Tibial nerve (tissue), 4 donors: ENCODE data around the gene FGGY. TPM values are rescaled to one million over a fixed set of nuclear protein-coding genes. Genes with fewer than 3 reads are reported as not detected.
A peak's percentile ranks its signal among the peaks of the same experiment; 100 is the strongest.
"Not testable (repeated sequence)": the region's sequence is repeated elsewhere in the genome, so short reads cannot be mapped to it uniquely, and the experiment has no call there.

Experiments used
- DNase-seq, 2 donors: peaks; one replicate each; pipeline ENCODE4 v3.0.0-alpha.2; 2019; ENCODE audit warnings: low spot score in 2 of 2
- H3K27ac ChIP-seq, 4 donors: fragments of 200-600 bp; sonication (generic) in 3 of 4; one replicate each; pipeline ENCODE4 v1.5.1; 2017 to 2019; ENCODE audit warnings: mild to moderate bottlenecking in 1 of 4
- H3K27me3 ChIP-seq, 2 donors: fragments of 200-600 bp; sonication (generic) in 1 of 2; one replicate each; pipeline versions ENCODE4 v1.5.1 to v1.6.0; 2017 to 2019
- H3K36me3 ChIP-seq, 3 donors: fragments of 200-600 bp; sonication (generic); one replicate each; pipeline ENCODE4 v1.5.1; 2018 to 2019
- H3K4me1 ChIP-seq, 4 donors: fragments of 200-600 bp; sonication (generic) in 3 of 4; one replicate each; pipeline ENCODE4 v1.5.1; 2017 to 2019
- H3K4me3 ChIP-seq, 4 donors: fragments of 200-600 bp; sonication (generic) in 3 of 4; one replicate each; pipeline ENCODE4 v1.5.1; 2017 to 2019; ENCODE audit warnings: mild to moderate bottlenecking in 1 of 4, moderate library complexity in 1 of 4
- H3K9me3 ChIP-seq, 4 donors: fragments of 200-600 bp; sonication (generic) in 3 of 4; one replicate each; pipeline ENCODE4 v1.5.1; 2017 to 2019
- EP300 ChIP-seq, 2 donors: sonication (generic); formaldehyde crosslinking; IDR thresholded peaks; one replicate each; pipeline ENCODE4 v1.6.1; 2017; ENCODE audit warnings: antibody characterized with exemption in 2 of 2, mild to moderate bottlenecking in 1 of 2
- POLR2A ChIP-seq, 2 donors: fragments of 450-650 bp; IDR thresholded peaks; one replicate each; pipeline ENCODE4 v1.6.1; 2017; ENCODE audit warnings: antibody characterized with exemption in 2 of 2, mild to moderate bottlenecking in 2 of 2, moderate library complexity in 2 of 2
- WGBS, 2 donors: methylation state at CpG; one replicate each; pipeline ENCODE4 v1.1.5; 2018; 5-methylcytosine and 5-hydroxymethylcytosine counted together
- total RNA-seq, 4 donors: library from RNA; depleted of rRNA; stranded (reverse); fragments of >200 nt; gene quantifications; one replicate each; pipeline ENCODE4 v1.1.0, GENCODE V29; 2016
- TF ChIP-seq, protein P1 (sequence below), 5 experiments: fragments of 200-600 bp in 3 of 5; fragments of 450-650 bp in 2 of 5; sonication (generic) in 3 of 5; IDR thresholded peaks; one replicate each; pipeline ENCODE4 v1.5.1; 2016 to 2019; ENCODE audit warnings: antibody characterized with exemption in 5 of 5, mild to moderate bottlenecking in 3 of 5, moderate library complexity in 2 of 5

The FGGY gene
- total RNA-seq, 4 donors from 2014 or later: 27.0 to 40.6 (median 32.9) TPM

DNA sequence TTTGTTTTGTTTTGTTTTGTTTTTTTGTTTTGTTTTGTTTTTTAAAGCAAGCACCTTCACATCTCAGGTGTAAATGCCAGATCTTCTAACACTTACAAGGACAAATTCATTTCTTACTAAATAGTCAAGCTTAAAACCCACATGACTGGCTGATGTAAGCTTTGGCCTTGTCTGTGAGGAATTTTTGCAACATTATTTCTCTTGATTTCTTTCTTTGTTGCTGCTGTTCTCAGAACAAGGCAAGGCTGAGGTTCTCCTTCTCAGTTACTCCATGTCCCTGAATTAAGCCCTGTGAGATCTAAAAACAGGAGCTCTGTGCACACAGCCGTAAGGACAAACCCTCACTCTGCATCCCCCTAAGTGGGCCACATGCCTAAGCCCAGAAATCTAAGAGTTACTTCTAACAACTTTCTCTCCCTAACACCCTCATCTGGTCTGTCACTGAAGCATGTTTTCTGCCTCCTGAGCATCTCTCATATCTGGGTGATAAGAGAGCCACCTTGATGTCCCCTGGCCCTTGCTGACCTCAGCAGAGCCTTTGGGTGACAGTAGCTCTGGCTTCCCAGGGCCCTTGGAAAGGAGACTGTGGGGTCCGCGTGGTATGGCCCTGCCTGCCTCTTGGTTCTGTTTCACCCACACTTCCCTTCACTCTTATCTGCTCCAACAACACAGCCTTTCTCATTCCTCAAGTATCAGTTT lies 436.7 kb downstream of the FGGY start:
- Histone ChIP-seq H3K36me3 (no peaks in the 10 kb centered on the region), H3K4me1 (peaks cover 0 to 56% (median 47%) of the 10 kb centered on the region in 4 donors), H3K27me3 (no peaks in the 10 kb centered on the region), H3K27ac (peak overlapping the region; percentile 37 to 89 (median 75)), H3K4me3 (no peak overlapping the region), H3K9me3 (no peaks in the 10 kb centered on the region)
- TF ChIP-seq, protein P1, sequence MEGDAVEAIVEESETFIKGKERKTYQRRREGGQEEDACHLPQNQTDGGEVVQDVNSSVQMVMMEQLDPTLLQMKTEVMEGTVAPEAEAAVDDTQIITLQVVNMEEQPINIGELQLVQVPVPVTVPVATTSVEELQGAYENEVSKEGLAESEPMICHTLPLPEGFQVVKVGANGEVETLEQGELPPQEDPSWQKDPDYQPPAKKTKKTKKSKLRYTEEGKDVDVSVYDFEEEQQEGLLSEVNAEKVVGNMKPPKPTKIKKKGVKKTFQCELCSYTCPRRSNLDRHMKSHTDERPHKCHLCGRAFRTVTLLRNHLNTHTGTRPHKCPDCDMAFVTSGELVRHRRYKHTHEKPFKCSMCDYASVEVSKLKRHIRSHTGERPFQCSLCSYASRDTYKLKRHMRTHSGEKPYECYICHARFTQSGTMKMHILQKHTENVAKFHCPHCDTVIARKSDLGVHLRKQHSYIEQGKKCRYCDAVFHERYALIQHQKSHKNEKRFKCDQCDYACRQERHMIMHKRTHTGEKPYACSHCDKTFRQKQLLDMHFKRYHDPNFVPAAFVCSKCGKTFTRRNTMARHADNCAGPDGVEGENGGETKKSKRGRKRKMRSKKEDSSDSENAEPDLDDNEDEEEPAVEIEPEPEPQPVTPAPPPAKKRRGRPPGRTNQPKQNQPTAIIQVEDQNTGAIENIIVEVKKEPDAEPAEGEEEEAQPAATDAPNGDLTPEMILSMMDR (IDR thresholded peaks at IDR 0.05): no peak
- TF ChIP-seq EP300 (IDR thresholded peaks at IDR 0.05): peak in 1 of 2 donors; percentile 59
- 67 to 71% methylated on average over 3 of the region's 3 CpGs for WGBS, 2 donors
- DNase-seq: no peak

DNA sequence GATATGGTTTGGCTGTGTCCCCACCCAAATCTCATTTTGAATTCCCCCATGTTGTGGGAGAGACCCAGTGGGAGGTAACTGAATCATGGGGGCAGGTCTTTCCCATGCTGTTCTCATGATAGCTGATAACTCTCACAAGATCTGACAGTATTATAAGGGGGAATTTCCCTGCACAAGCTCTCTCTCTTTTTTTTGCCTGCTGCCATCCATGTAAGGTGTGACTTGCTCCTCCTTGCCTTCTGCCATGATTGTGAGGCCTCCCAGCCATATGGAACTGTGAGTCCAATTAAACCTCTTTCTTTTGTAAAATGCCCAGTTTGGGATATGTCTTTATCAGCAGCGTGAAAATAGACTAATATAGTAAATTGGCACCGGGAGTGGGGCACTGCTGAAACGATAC lies 439.0 kb downstream of the FGGY start:
- 85 to 96% methylated on average over 3 of the region's 3 CpGs for WGBS, 2 donors
- not testable (repeated sequence) for H3K27me3 ChIP-seq

DNA sequence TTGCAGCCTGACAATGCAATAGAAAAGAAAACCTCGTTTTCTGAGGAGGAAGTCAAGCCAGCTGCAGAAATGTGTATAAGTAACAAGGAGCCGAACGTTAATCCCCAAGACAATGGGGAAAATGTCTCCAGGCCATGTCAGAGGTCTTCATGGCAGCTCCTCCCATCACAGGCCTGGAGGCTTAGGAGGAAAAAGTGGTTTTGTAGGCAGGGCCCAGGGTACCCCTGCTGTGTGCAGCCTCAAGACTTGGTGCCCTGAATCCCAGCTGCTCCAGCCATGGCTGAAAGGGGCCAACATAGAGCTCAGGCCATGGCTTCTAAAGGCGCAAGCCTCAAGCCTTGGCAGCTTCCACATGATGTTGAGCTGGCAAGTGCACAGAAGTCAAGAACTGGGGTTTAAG lies 439.9 kb downstream of the FGGY start:
- H3K4me3 ChIP-seq: no peak overlapping the region
- no peak for DNase-seq
- H3K4me1 ChIP-seq: peaks cover 0 to 49% (median 35%) of the 10 kb centered on the region in 4 donors
- H3K27me3 ChIP-seq: no peaks in the 10 kb centered on the region
- TF ChIP-seq POLR2A (IDR thresholded peaks at IDR 0.05) (no peak), EP300 (IDR thresholded peaks at IDR 0.05) (no peak)
- TF ChIP-seq, protein P1 (IDR thresholded peaks at IDR 0.05): no peak
- no peaks in the 10 kb centered on the region for H3K9me3 ChIP-seq
- H3K36me3 ChIP-seq: no peaks in the 10 kb centered on the region
- H3K27ac ChIP-seq: peak overlapping the region in 1 of 4 donors; percentile 64
- WGBS, 2 donors: 89 to 95% methylated on average over 4 of the region's 4 CpGs

More for the DNA sequence above, 439.0 kb downstream of the FGGY start:
- not testable (repeated sequence) for DNase-seq, H3K36me3 ChIP-seq, H3K27ac ChIP-seq, H3K9me3 ChIP-seq, H3K4me3 ChIP-seq
- peaks cover 0 to 57% (median 44%) of the 10 kb centered on the region in 4 donors for H3K4me1 ChIP-seq

DNA sequence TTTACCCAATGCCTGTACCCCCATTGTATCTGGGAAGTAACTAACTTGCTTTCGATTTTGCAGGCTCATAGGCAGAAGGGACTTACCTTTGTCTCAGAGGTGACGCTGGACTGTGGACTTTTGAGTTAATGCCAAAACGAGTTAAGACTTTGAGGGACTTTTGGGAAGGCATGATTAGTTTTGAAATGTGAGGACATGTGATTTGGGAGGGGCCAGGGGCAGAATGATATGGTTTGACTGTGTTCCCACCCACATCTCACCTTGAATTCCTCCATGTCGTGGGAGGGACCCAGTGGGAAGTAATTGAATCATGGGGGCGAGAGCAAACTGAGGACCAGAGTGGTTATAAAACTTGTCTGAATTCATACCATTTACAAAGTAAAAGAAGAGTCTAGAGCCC lies 440.7 kb downstream of the FGGY start:
- DNase-seq: no peak
- Histone ChIP-seq H3K27ac (peak overlapping the region in 2 of 4 donors; percentile 36 to 64), H3K4me1 (peaks cover 0 to 43% (median 30%) of the 10 kb centered on the region in 4 donors), H3K36me3 (no peaks in the 10 kb centered on the region), H3K9me3 (no peaks in the 10 kb centered on the region), H3K27me3 (no peaks in the 10 kb centered on the region), H3K4me3 (no peak overlapping the region)
- 74 to 80% methylated on average over 5 of the region's 5 CpGs for WGBS, 2 donors
- TF ChIP-seq EP300 (IDR thresholded peaks at IDR 0.05) (no peak), POLR2A (IDR thresholded peaks at IDR 0.05) (no peak)
- TF ChIP-seq, protein P1 (IDR thresholded peaks at IDR 0.05): no peak

DNA sequence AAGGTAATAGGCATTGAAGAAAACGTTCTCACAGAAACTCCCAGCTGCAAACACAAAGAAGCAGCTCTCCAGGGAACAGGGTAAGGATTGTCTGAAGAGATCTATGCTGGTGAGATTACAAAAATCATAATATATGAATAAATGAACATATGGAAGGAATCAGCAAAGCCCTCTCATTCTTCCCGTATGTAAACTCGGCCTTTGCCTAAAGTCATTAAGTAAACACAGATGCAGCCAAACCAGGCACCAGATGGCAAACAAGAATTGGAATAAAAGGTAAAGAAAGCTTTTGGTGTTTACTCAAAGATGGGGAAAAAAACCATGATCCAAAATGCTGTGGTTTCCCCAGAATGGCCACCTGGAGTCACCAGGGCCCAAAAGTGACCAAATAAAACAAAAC lies 441.3 kb downstream of the FGGY start:
- Histone ChIP-seq H3K4me3 (no peak overlapping the region), H3K27me3 (no peaks in the 10 kb centered on the region), H3K9me3 (no peaks in the 10 kb centered on the region), H3K36me3 (no peaks in the 10 kb centered on the region), H3K27ac (peak overlapping the region in 2 of 4 donors; percentile 36 to 64), H3K4me1 (peaks cover 0 to 43% (median 30%) of the 10 kb centered on the region in 4 donors)
- TF ChIP-seq EP300 (IDR thresholded peaks at IDR 0.05) (no peak), POLR2A (IDR thresholded peaks at IDR 0.05) (no peak)
- TF ChIP-seq, protein P1 (IDR thresholded peaks at IDR 0.05): no peak
- 51 to 66% methylated on average over 3 of the region's 3 CpGs for WGBS, 2 donors
- DNase-seq: no peak
